ENCODE results near the gene TUBG2. TPM values are rescaled to one million over a fixed set of nuclear protein-coding genes. Genes with fewer than 3 reads are reported as not detected.

TUBG2 gene
- polyA plus RNA-seq, 1 donor (not counting 4 experiments of a cell fraction or from before 2014, with no cell fraction given), result 14.5 TPM

DNA sequence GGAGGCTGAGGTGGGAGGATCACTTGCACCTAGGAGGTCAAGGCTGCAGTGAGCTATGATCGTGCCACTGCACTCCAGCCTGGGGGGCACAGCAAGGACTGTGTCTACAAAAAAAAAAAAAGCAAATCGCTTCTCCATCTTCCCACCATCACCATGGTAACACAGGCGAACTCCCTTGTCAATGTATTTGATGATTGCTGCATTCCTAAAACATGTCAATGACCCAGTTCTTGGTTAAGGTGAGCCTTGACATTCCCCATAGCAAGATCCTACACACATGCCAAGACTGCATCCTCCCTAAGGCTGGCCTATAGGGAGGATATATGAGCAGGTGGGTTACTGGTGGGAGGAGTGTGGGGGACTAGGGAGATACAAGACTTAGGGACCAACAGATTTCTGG, 35.4 kb downstream of the TUBG2 start:
- H3K9ac ChIP-seq (ENCODE audit: control insufficient read depth, extremely low read depth, insufficient read depth, low read length), result no peak overlapping the region
- no peaks in the 10 kb centered on the region for H4K20me1 ChIP-seq (ENCODE audit: control insufficient read depth, extremely low read depth, insufficient read depth, low read length)
- no peak overlapping the region for H3K4me2 ChIP-seq (ENCODE audit: control insufficient read depth, extremely low read depth, insufficient read depth, low read depth, low read length)
- no peaks in the 10 kb centered on the region for H3K79me2 ChIP-seq (ENCODE audit: control insufficient read depth, insufficient read depth, low read length)
- peaks cover 0 to 3% of the 10 kb centered on the region in 2 experiments for H3K36me3 ChIP-seq (ENCODE audit: control insufficient read depth in 2 of 2, extremely low read depth in 1 of 2, insufficient read depth in 2 of 2, low read length in 2 of 2)
- no peaks in the 10 kb centered on the region for H3K9me3 ChIP-seq (ENCODE audit: control insufficient read depth, low read depth, low read length)
- no peaks in the 10 kb centered on the region for H3K27me3 ChIP-seq (ENCODE audit: control insufficient read depth, extremely low read depth, insufficient read depth, low read length)
- TF ChIP-seq EZH2 (IDR thresholded peaks at IDR 0.05; ENCODE audit: low read length) (no peak), CTCF (optimal IDR thresholded peaks at IDR 0.05 in 1 of 3, IDR thresholded peaks at IDR 0.05 in 1 of 3, conservative IDR thresholded peaks at IDR 0.05 in 1 of 3; ENCODE audit: extremely low read depth in 1 of 3, insufficient read depth in 2 of 3, low read length in 3 of 3) (no peak)
- H3K9me1 ChIP-seq (ENCODE audit: control insufficient read depth, extremely low read depth, insufficient read depth, low read length), result no peaks in the 10 kb centered on the region
- dilution Hi-C loops (cut with MboI; ENCODE audit: extremely low pct_ligation_motif_present, low sequenced_read_pairs), result no loop called here
- no peak overlapping the region for H3K4me3 ChIP-seq (ENCODE audit: control insufficient read depth in 2 of 3, extremely low read depth in 1 of 3, insufficient read depth in 2 of 3, low read depth in 1 of 3, low read length in 3 of 3)
- no peak overlapping the region for H2AFZ ChIP-seq (ENCODE audit: control insufficient read depth, low read length)
- FAIRE-seq (no peak), DNase-seq (ENCODE audit: low read depth, low spot score) (no peak)
- no peak overlapping the region for H3K27ac ChIP-seq (ENCODE audit: control insufficient read depth, insufficient read depth, low read length)
- no peaks in the 10 kb centered on the region for H3K4me1 ChIP-seq (ENCODE audit: control insufficient read depth, extremely low read depth, insufficient read depth, low read length)

DNA sequence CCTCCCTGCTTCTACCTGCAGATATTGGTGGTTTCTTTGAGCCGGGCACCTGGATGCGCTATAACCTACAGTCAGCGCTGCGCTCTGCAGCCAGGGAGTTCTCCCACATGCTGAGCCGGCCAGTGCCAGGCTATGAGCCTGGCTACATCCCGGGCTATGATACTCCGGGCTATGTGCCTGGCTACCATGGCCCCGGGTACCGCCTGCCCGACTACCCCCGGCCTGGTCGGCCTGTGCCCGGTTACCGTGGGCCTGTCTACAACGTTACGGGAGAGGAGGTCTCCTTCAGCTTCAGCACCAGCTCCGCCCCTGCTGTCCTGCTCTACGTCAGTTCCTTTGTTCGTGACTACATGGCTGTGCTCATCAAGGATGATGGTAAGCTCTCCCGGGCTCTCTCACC, 36.4 kb downstream of the TUBG2 start:
- Histone ChIP-seq H3K79me2 (ENCODE audit: control insufficient read depth, insufficient read depth, low read length) (no peaks in the 10 kb centered on the region), H3K9me1 (ENCODE audit: control insufficient read depth, extremely low read depth, insufficient read depth, low read length) (no peaks in the 10 kb centered on the region), H3K27me3 (ENCODE audit: control insufficient read depth, extremely low read depth, insufficient read depth, low read length) (no peaks in the 10 kb centered on the region), H3K4me2 (ENCODE audit: control insufficient read depth, extremely low read depth, insufficient read depth, low read depth, low read length) (no peak overlapping the region), H3K4me3 (ENCODE audit: control insufficient read depth in 2 of 3, extremely low read depth in 1 of 3, insufficient read depth in 2 of 3, low read depth in 1 of 3, low read length in 3 of 3) (no peak overlapping the region), H2AFZ (ENCODE audit: control insufficient read depth, low read length) (no peak overlapping the region), H3K36me3 (ENCODE audit: control insufficient read depth in 2 of 2, extremely low read depth in 1 of 2, insufficient read depth in 2 of 2, low read length in 2 of 2) (peaks cover 0 to 4% of the 10 kb centered on the region in 2 experiments), H3K4me1 (ENCODE audit: control insufficient read depth, extremely low read depth, insufficient read depth, low read length) (no peaks in the 10 kb centered on the region), H4K20me1 (ENCODE audit: control insufficient read depth, extremely low read depth, insufficient read depth, low read length) (no peaks in the 10 kb centered on the region), H3K9me3 (ENCODE audit: control insufficient read depth, low read depth, low read length) (no peaks in the 10 kb centered on the region), H3K27ac (ENCODE audit: control insufficient read depth, insufficient read depth, low read length) (no peak overlapping the region), H3K9ac (ENCODE audit: control insufficient read depth, extremely low read depth, insufficient read depth, low read length) (no peak overlapping the region)
- dilution Hi-C loops (cut with MboI; ENCODE audit: extremely low pct_ligation_motif_present, low sequenced_read_pairs), result no loop called here
- DNase-seq (ENCODE audit: low read depth, low spot score) (no peak), FAIRE-seq (no peak)
- no peak for TF ChIP-seq EZH2 (IDR thresholded peaks at IDR 0.05; ENCODE audit: low read length)
- TF ChIP-seq CTCF (optimal IDR thresholded peaks at IDR 0.05 in 1 of 3, IDR thresholded peaks at IDR 0.05 in 1 of 3, conservative IDR thresholded peaks at IDR 0.05 in 1 of 3; ENCODE audit: extremely low read depth in 1 of 3, insufficient read depth in 2 of 3, low read length in 3 of 3), result no peak

Data from keratinocyte (primary cell).